ENCODE measurements around the gene NLRC5. TPM values are rescaled to one million over a fixed set of nuclear protein-coding genes. Genes with fewer than 3 reads are reported as not detected.

Gene NLRC5
- total RNA-seq, 1 experiment from 2014 or later: 2.4 TPM

DNA sequence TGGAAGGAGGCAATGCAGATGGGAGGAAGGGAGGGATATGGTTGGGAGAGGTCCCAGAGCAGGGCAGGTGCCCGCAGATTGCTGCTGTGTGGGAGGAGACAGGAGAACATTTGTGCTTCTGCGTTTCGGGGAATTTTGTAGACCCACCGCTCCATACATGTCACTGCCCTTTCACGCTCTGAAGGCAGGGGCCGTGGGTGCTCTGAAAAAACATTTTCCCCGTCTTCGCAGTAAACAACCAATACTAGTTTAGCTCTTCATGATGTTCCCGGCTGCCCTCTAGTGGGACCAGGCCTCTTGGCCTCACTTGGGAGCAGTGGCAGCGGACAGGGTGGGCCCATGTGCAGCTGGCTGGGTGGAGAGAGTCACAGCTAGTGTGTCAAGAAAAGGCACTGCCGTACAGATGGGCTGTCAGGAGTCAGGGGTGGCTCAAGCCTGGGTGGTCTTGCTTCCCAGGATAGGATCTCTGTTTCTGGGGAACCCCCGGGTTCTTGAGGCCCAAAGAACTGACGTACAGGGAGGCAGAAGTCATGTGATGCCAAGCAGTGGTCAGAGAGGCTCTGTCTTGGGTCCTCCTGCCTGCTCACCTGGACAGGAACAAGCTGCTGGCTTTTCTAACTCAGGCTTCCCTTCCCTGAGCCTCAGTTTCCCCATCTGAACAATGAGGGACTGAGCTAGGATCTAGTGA, 56.5 kb downstream of the NLRC5 start:
- no peak overlapping the region for H2BK12ac ChIP-seq (ENCODE audit: insufficient read length, low read depth, low read length)
- H2AK5ac ChIP-seq (ENCODE audit: insufficient read length, low read length): no peak overlapping the region
- no peak overlapping the region for H4K91ac ChIP-seq (ENCODE audit: insufficient read length, low read depth, low read length)
- peak; percentile 80 for DNase-seq
- H2BK5ac ChIP-seq (ENCODE audit: insufficient read length, low read length): no peak overlapping the region
- no peak overlapping the region for H2AFZ ChIP-seq (ENCODE audit: low read length)
- H2BK120ac ChIP-seq (ENCODE audit: low read depth, low read length, poor library complexity, severe bottlenecking): no peak overlapping the region
- no peaks in the 10 kb centered on the region for H3K27me3 ChIP-seq (ENCODE audit: insufficient read depth, low read length)
- no peaks in the 10 kb centered on the region for H3K79me2 ChIP-seq (ENCODE audit: insufficient read depth, low read length)
- peak; percentile 72 for TF ChIP-seq CTCF (conservative IDR thresholded peaks at IDR 0.05)
- H3K4me1 Mint-ChIP-seq: peaks cover 9 to 25% of the 10 kb centered on the region in 2 experiments
- peak overlapping the region; percentile 3 for H3K4me2 ChIP-seq (ENCODE audit: insufficient read depth, insufficient read length, low read length)
- no peak overlapping the region for H3K56ac ChIP-seq (ENCODE audit: insufficient read length, low read depth, low read length)
- peak overlapping the region in 1 of 2 experiments; percentile 62; a peak in 2 of 5 replicates for H3K4me3 Mint-ChIP-seq
- peaks cover 0 to 4% (median 0%) of the 10 kb centered on the region in 3 experiments; a peak in 3 of 7 replicates for H3K36me3 Mint-ChIP-seq (ENCODE audit: insufficient read depth in 1 of 3, low read depth in 3 of 3)
- no peak overlapping the region for H3K9ac ChIP-seq (ENCODE audit: extremely low read depth, insufficient read length, low read length)
- no peak overlapping the region for H3K27ac ChIP-seq (ENCODE audit: insufficient read length, low read depth, low read length)
- no CpG with 5 or more reads among the region's 13 CpGs for WGBS (ENCODE audit: extremely low coverage, insufficient read length, low lambda C conversion rate)
- H2BK15ac ChIP-seq (ENCODE audit: low read depth, low read length): 0 out of 2 replicates have a peak overlapping the region, but pooled peaks have one; percentile 26
- peaks cover 3% of the 10 kb centered on the region; the same call in 1 of the 2 replicates for H3K4me1 ChIP-seq (ENCODE audit: insufficient read depth, low read length)
- no peaks in the 10 kb centered on the region for H3K9me3 ChIP-seq (ENCODE audit: control insufficient read depth, low read depth, low read length)
- no peak overlapping the region for H3K14ac ChIP-seq (ENCODE audit: insufficient read depth, low read length)
- H4K8ac ChIP-seq (replicated peaks; ENCODE audit: insufficient read length, low read depth, low read length): no peak overlapping the region
- no peaks in the 10 kb centered on the region for H3K23me2 ChIP-seq (ENCODE audit: insufficient read length, low read depth, low read length, poor library complexity, severe bottlenecking)
- H3K27ac Mint-ChIP-seq: peak overlapping the region in 1 of 3 experiments; percentile 54; a peak in 1 of 7 replicates
- H2BK20ac ChIP-seq (ENCODE audit: low read depth, low read length, poor library complexity, severe bottlenecking): no peak overlapping the region
- H3K79me1 ChIP-seq (ENCODE audit: insufficient read depth, low read depth, low read length, poor library complexity, severe bottlenecking): no peaks in the 10 kb centered on the region
- no peak overlapping the region for H3K4ac ChIP-seq (ENCODE audit: low read depth, low read length)
- no peak overlapping the region for H3T11ph ChIP-seq (ENCODE audit: low read length)
- H3K23ac ChIP-seq (ENCODE audit: insufficient read length, low read depth, low read length): no peak overlapping the region
- peaks cover 4% of the 10 kb centered on the region for H3K27me3 Mint-ChIP-seq (ENCODE audit: low read depth)
- no peak overlapping the region for H3K18ac ChIP-seq (ENCODE audit: insufficient read length, low read depth, low read length)
- no peaks in the 10 kb centered on the region for H4K20me1 ChIP-seq (ENCODE audit: control insufficient read depth, insufficient read depth, insufficient read length)
- peaks cover 4 to 5% of the 10 kb centered on the region in 2 experiments for H3K9me3 Mint-ChIP-seq
- H4K5ac ChIP-seq (ENCODE audit: insufficient read length, low read depth, low read length): no peak overlapping the region

Data from H9 (cell line).